ENCODE results near the gene QRFP.

GRCh38 chr9:130936285-130937117, 39.9 kb upstream of the QRFP start:
- TF ChIP-seq POLR2A (IDR thresholded peaks at IDR 0.05) (peak in 1 of 2 donors; percentile 73), CTCF (IDR thresholded peaks at IDR 0.05) (no peak)
